Mucosa of rectum (tissue), 2 donors: ENCODE measurements around the gene KLRF2.

ENCODE experiments used
- H3K27ac ChIP-seq, 2 donors: one replicate each; pipeline ENCODE4 v1.7.0; 2013; ENCODE audit warnings: inconsistent platforms in 2 of 2, low read depth in 2 of 2, low read length in 2 of 2
- H3K27me3 ChIP-seq, 2 donors: one replicate each; pipeline ENCODE4 v1.7.0; 2013; ENCODE audit warnings: low read length in 2 of 2; ENCODE audit not compliant: control insufficient read depth in 2 of 2, insufficient read depth in 2 of 2
- H3K36me3 ChIP-seq, 2 donors: one replicate each; pipeline ENCODE4 v1.7.0; 2013; ENCODE audit warnings: low read length in 2 of 2; ENCODE audit not compliant: control insufficient read depth in 2 of 2, insufficient read depth in 2 of 2
- H3K4me1 ChIP-seq, 2 donors: one replicate each; pipeline ENCODE4 v1.7.0; 2013; ENCODE audit warnings: low read length in 2 of 2, mild to moderate bottlenecking in 1 of 2; ENCODE audit not compliant: control insufficient read depth in 2 of 2, insufficient read depth in 2 of 2
- H3K4me3 ChIP-seq, 2 donors: one replicate each; pipeline ENCODE4 v1.7.0; 2013; ENCODE audit warnings: low read length in 2 of 2
- H3K9ac ChIP-seq, 2 donors: one replicate each; pipeline ENCODE4 v1.7.0; 2013; ENCODE audit warnings: low read length in 2 of 2, low read depth in 1 of 2, mild to moderate bottlenecking in 1 of 2
- H3K9me3 ChIP-seq, 2 donors: one replicate each; pipeline ENCODE4 v1.7.0; 2013; ENCODE audit warnings: low read length in 2 of 2; ENCODE audit not compliant: control insufficient read depth in 2 of 2
- donor health status: healthy.
- donor health status: Normal muscosa, but diverticular disease.

Gene KLRF2

DNA sequence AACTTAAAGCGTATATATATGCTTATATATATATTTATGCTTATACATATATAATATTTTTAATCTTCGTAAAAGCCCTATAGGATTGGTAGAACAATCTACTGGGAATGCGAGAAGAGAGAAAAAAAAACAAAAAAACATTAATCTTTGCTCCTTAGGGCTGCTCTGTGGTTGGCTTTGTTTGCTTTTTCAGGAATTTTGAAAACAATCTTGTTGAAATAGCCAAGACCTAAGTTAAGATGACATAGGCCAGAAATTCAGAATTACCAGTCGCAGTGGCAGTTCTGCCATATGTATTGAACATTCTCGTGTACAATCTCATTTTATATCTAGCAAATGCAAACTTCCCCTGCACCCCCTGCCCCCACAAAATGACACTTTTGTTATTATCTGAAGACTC lies 699 bp downstream of the KLRF2 start:
- Histone ChIP-seq H3K9ac (no peak overlapping the region), H3K4me1 (no peaks in the 10 kb centered on the region), H3K27me3 (no peaks in the 10 kb centered on the region), H3K9me3 (no peaks in the 10 kb centered on the region), H3K4me3 (no peak overlapping the region), H3K27ac (no peak overlapping the region), H3K36me3 (no peaks in the 10 kb centered on the region)

DNA sequence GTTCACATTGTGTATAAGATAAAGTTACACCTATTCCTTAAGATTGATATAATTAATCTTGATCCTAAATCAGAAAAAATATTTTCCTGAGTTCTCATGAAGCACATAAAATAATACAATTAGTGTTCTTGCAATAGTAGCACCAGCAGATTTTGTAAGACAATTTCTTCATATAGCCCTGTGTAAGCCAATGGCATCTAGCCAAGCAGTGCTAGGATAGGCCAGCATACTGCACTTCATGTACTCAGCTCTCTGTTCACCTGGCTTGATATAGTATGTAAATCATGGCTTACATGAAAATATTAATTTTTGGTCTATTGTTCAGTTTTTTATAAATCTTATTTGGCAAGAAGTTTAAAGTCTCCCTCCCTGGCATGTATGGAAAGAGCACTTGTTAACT lies 1.9 kb downstream of the KLRF2 start:
- no peaks in the 10 kb centered on the region for H3K27me3 ChIP-seq
- no peaks in the 10 kb centered on the region for H3K9me3 ChIP-seq
- no peaks in the 10 kb centered on the region for H3K36me3 ChIP-seq
- H3K4me3 ChIP-seq: no peak overlapping the region
- H3K9ac ChIP-seq: no peak overlapping the region
- no peak overlapping the region for H3K27ac ChIP-seq
- H3K4me1 ChIP-seq: no peaks in the 10 kb centered on the region

DNA sequence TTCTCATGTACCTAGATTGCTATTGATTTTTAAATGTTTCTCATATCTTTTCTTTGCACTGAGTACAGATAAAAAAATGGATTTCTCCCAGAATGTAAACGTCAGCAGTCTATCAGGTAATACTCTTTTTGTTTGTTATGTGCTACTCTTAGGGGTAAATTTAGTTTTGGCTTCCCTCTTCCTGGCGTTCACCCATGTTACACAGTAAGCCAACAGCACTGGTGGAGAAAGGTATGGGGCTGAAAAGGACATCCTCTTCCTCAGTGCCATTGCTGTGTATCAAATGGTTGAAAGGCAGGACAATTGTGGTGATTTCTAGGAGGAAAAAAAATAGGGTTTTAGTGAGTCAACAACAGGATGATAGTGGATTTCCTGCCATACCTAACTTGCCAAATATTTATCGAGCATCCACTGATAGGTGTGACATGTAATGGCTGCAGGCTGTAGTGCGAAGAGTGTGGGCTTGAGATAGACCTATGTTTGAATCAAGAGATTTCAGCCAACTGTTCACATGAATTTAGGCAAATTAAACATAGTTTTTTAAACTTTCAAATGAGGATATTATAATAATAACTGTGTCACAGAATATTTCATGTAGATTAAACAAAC lies 7.5 kb downstream of the KLRF2 start:
- no peak overlapping the region for H3K4me3 ChIP-seq
- H3K9me3 ChIP-seq: no peaks in the 10 kb centered on the region
- no peaks in the 10 kb centered on the region for H3K4me1 ChIP-seq
- H3K36me3 ChIP-seq: no peaks in the 10 kb centered on the region
- H3K9ac ChIP-seq: no peak overlapping the region
- no peaks in the 10 kb centered on the region for H3K27me3 ChIP-seq
- H3K27ac ChIP-seq: no peak overlapping the region

DNA sequence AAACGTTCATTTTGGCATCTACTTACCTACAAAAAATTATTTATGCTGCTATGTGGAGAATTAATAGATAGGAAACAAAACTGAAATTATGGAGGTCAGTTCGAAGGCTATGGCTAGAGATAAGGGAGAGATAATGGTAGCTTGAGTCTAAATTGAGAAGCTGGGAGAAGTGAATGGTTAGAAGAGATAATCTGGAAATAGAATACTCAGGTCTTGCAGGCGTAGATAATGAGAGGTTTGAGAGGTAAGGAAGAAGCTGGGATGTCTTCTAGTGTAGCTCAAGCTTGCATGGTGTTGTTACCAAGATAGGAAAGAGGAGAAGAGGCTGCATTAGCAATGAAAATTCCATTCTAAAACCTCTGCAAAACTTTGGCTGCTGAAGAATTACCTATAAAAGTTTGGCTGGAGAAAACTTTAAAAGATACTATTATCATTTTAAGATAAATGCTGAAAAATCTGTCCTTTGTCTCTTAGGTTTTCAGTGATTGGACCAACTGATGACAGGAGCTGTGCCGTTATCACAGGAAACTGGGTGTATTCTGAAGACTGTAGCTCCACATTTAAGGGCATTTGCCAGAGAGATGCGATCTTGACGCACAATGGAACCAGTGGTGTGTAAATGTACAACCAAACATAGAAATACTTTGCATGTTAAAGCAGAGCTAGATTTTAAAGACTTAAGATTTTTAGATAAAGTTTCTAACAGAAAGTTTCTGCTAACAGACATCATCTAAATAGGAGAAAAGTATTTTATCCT lies 14.1 kb downstream of the KLRF2 start:
- no peaks in the 10 kb centered on the region for H3K36me3 ChIP-seq
- no peaks in the 10 kb centered on the region for H3K27me3 ChIP-seq
- no peak overlapping the region for H3K9ac ChIP-seq
- no peak overlapping the region for H3K4me3 ChIP-seq
- H3K9me3 ChIP-seq: no peaks in the 10 kb centered on the region
- H3K27ac ChIP-seq: no peak overlapping the region
- no peaks in the 10 kb centered on the region for H3K4me1 ChIP-seq

DNA sequence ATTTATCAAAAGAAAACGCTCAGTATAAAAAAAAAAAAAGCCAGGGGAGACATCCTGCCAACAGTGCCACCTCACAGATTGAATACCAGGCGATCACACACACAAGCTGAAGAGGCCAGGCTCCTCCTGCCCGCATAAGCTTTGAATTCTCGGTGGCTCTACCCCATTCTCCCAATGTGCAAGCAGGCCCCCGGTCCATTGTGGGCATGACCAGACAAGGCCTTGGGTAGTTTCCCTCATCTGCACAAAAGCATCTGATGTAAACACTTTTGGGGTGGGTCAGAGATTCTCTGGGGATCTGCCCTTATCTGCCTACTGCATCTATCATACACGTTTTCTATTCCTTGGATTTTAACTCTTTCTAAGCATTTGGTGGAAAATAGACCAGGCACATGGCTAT lies 16.2 kb downstream of the KLRF2 start:
- H3K27me3 ChIP-seq: no peaks in the 10 kb centered on the region
- no peak overlapping the region for H3K9ac ChIP-seq
- H3K27ac ChIP-seq: no peak overlapping the region
- H3K4me3 ChIP-seq: no peak overlapping the region
- no peaks in the 10 kb centered on the region for H3K4me1 ChIP-seq
- no peaks in the 10 kb centered on the region for H3K36me3 ChIP-seq
- peaks cover 0 to 2% of the 10 kb centered on the region in 2 donors for H3K9me3 ChIP-seq

DNA sequence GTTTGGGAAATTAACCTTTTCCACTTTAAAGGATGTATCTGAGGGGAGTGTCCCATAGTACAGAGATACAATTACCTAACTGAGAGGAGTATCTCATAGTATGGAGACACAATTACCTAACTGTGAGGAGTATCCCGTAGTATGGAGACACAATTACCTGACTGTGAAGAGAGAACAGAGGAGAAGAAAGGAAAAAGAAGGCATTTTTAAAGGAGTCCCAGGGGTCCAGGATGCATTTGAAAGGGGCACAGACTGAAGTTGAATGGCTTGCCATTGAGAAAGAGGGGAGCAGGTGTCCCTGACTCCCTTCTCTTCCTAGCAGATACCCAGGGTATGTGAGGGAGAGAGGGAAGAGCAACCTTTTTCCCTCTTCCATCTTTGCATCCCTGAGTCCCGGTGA lies 17.9 kb downstream of the KLRF2 start:
- no peak overlapping the region for H3K9ac ChIP-seq
- no peaks in the 10 kb centered on the region for H3K27me3 ChIP-seq
- no peak overlapping the region for H3K27ac ChIP-seq
- H3K36me3 ChIP-seq: no peaks in the 10 kb centered on the region
- peaks cover 0 to 4% of the 10 kb centered on the region in 2 donors for H3K9me3 ChIP-seq
- no peaks in the 10 kb centered on the region for H3K4me1 ChIP-seq
- no peak overlapping the region for H3K4me3 ChIP-seq

DNA sequence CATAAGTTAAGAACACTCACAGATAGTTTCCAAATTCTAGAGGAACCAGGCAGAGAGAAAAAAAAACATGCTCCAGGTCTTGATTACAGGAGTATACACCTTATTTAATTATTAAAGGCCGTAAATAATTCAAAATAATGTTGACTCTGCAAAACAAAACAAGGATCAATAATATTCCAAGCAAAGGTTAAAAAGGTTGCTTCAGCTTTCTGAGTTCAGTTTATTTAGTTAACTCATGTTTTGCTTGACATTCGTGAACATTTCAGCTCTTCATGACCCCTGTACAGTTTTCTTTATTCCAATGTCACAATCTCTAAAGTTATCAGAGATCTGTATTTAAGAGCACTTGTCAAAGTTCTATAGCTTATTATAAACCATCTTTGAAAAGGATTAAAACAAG lies 19.6 kb downstream of the KLRF2 start:
- H3K4me3 ChIP-seq: no peak overlapping the region
- H3K36me3 ChIP-seq: no peaks in the 10 kb centered on the region
- no peaks in the 10 kb centered on the region for H3K4me1 ChIP-seq
- H3K27ac ChIP-seq: no peak overlapping the region
- H3K9me3 ChIP-seq: peaks cover 0 to 4% of the 10 kb centered on the region in 2 donors
- H3K27me3 ChIP-seq: no peaks in the 10 kb centered on the region
- no peak overlapping the region for H3K9ac ChIP-seq

DNA sequence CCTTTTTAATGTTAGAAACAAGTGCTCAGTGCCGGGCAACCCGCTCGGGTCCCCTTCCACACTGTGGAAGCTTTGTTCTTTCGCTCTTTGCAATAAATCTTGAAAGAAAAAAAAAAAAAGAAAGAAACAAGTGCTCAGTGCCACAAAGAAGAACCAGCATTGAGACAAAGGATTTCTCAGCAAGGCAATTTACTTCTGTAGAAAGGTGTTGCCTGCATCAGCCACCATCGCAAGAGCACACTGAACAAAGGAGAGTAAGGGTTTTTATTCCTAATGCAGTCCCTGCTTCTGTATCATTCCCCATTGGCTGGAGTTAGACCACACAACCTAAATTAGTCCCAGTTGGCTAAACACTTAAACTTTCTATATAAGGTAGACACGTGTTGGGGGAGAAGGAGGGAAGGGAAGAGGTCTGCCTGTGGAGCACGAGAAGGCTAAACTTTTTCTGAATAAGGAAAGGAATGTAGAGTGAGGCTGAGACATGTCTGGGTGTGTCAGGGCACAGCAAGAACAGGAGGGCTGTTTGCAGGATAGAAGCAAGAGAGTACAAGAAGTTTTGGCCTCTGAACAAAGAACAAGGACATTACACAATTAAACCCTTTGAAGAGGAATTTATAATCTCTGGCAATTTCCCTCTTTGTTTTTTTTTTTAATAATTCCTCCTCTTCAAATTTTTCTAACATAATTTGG lies 21.4 kb downstream of the KLRF2 start:
- H3K27ac ChIP-seq: no peak overlapping the region
- H3K4me1 ChIP-seq: no peaks in the 10 kb centered on the region
- H3K36me3 ChIP-seq: no peaks in the 10 kb centered on the region
- peaks cover 0 to 4% of the 10 kb centered on the region in 2 donors for H3K9me3 ChIP-seq
- no peak overlapping the region for H3K9ac ChIP-seq
- H3K27me3 ChIP-seq: no peaks in the 10 kb centered on the region
- no peak overlapping the region for H3K4me3 ChIP-seq

DNA sequence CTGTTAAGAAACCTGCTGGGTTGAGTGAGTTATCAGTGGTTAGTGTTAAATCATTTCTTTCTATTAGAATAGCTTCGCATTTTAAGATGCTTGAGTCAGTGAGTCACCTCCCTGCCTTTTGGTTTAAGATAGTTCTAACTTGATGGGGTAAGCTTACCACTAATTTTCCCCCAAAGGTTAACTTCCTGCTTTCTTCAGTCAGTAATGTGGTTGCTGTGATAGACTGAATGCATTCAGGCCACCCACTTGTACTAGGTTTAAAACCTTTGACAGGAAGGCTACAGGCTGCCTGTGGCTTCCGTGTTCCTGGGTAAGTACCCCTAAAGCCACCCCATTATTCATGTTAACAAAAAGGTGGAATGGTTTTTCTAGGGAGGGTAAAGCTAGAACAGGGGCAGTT lies 25.6 kb downstream of the KLRF2 start:
- H3K36me3 ChIP-seq: no peaks in the 10 kb centered on the region
- no peaks in the 10 kb centered on the region for H3K4me1 ChIP-seq
- H3K4me3 ChIP-seq: no peak overlapping the region
- no peak overlapping the region for H3K9ac ChIP-seq
- peaks cover 7 to 8% of the 10 kb centered on the region in 2 donors for H3K9me3 ChIP-seq
- no peak overlapping the region for H3K27ac ChIP-seq
- no peaks in the 10 kb centered on the region for H3K27me3 ChIP-seq

DNA sequence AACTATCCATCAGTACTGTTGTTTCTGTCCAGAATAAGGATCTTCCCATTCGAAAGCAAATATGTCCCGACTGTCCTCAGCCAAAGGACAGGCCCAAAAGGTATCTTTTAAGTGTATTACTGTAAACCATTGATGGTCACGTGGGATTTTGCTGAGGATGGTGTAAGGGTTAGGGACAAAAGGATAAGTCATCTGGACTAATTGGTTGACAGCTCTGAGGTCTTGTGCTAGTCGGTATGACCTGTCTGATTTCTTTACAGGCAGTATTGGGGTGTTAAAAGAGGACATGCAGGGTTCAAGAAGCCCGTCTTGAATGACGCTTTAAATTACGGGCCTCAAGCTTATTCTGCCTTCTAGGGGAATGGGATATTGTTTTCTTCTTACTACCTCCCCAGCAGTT lies 26.5 kb downstream of the KLRF2 start:
- no peaks in the 10 kb centered on the region for H3K36me3 ChIP-seq
- no peak overlapping the region for H3K27ac ChIP-seq
- H3K27me3 ChIP-seq: no peaks in the 10 kb centered on the region
- no peaks in the 10 kb centered on the region for H3K4me1 ChIP-seq
- no peak overlapping the region for H3K9ac ChIP-seq
- H3K9me3 ChIP-seq: peaks cover 4 to 7% of the 10 kb centered on the region in 2 donors
- no peak overlapping the region for H3K4me3 ChIP-seq
